CD4-positive, alpha-beta T cell (primary cell): ENCODE results near the gene SF3B2. TPM values are rescaled to one million over a fixed set of nuclear protein-coding genes. Genes with fewer than 3 reads are reported as not detected.
A peak's percentile ranks its signal among the peaks of the same experiment; 100 is the strongest.

ENCODE experiments used
- ATAC-seq: fragments of 200-7000 bp; cut with Tn5 transposase; one replicate; pipeline ENCODE4 v1.10.0; 2022; ENCODE audit warnings: mild to moderate bottlenecking; ENCODE audit not compliant: poor library complexity
- CTCF ChIA-PET: fragments of 350-600 bp; sonication (Branson Sonifier 250); formaldehyde crosslinking; loops from one replicate; lab custom pipeline; 2021; ENCODE audit warnings: antibody characterized with exemption, inconsistent platforms; lab: Charles Lee
- POLR2A ChIA-PET: fragments of 350-600 bp; sonication (Branson Sonifier 250); formaldehyde crosslinking; loops from one replicate; lab custom pipeline; 2021; ENCODE audit warnings: antibody characterized with exemption, inconsistent platforms; lab: Charles Lee
- DNase-seq, 14 experiments: peaks; one replicate each; pipeline ENCODE4 v3.0.0-alpha.2; 2013 to 2020; ENCODE audit warnings: mixed read lengths in 2 of 14
- H3K27ac ChIP-seq, 2 donors: one replicate each; pipeline versions ENCODE4 v1.5.1 to v1.7.0; 2013; ENCODE audit warnings: low read length in 2 of 2, low read depth in 1 of 2, mild to moderate bottlenecking in 1 of 2
- H3K27me3 ChIP-seq, 2 experiments: 1 replicate in 1 of 2; 2 replicates in 1 of 2; pipeline versions ENCODE4 v1.6.1 to v1.7.0; 2013; ENCODE audit warnings: low read length in 2 of 2, control low read depth in 1 of 2, mild to moderate bottlenecking in 1 of 2, moderate library complexity in 1 of 2; ENCODE audit not compliant: insufficient read depth in 2 of 2, control insufficient read depth in 1 of 2
- H3K36me3 ChIP-seq: one replicate; pipeline ENCODE4 v1.6.1; 2013; ENCODE audit warnings: low read length, control low read depth; ENCODE audit not compliant: insufficient read depth
- H3K4me1 ChIP-seq: one replicate; pipeline ENCODE4 v1.6.1; 2013; ENCODE audit warnings: low read length, control low read depth; ENCODE audit not compliant: insufficient read depth
- H3K4me3 ChIP-seq: one replicate; pipeline ENCODE4 v1.5.1; 2013; ENCODE audit warnings: mild to moderate bottlenecking, low read length, moderate library complexity
- H3K9me3 ChIP-seq, 2 experiments: 1 replicate in 1 of 2; 2 replicates in 1 of 2; pipeline versions ENCODE4 v1.6.1 to v1.7.0; 2013; ENCODE audit warnings: low read length in 2 of 2, mild to moderate bottlenecking in 2 of 2, control low read depth in 1 of 2, moderate library complexity in 1 of 2; ENCODE audit not compliant: control insufficient read depth in 1 of 2, insufficient read depth in 1 of 2
- H3K27ac Mint-ChIP-seq: one replicate; pipeline ENCODE4 v1.8.0; 2020; ENCODE audit warnings: mixed read lengths
- H3K27me3 Mint-ChIP-seq: one replicate; pipeline ENCODE4 v1.8.0; 2021; ENCODE audit warnings: mixed read lengths
- H3K36me3 Mint-ChIP-seq: one replicate; pipeline ENCODE4 v1.8.0; 2021; ENCODE audit warnings: low read depth, mixed read lengths
- H3K4me1 Mint-ChIP-seq: one replicate; pipeline ENCODE4 v1.8.0; 2021; ENCODE audit warnings: low read depth, mixed read lengths
- H3K4me3 Mint-ChIP-seq: one replicate; pipeline ENCODE4 v1.8.0; 2020; ENCODE audit warnings: mild to moderate bottlenecking, mixed read lengths
- H3K9me3 Mint-ChIP-seq: one replicate; pipeline ENCODE4 v1.8.0; 2020; ENCODE audit warnings: mixed read lengths
- CTCF ChIP-seq: fragments of 200-600 bp; IDR thresholded peaks from one replicate; pipeline ENCODE4 v1.8.0; 2022; ENCODE audit warnings: antibody characterized with exemption, mild to moderate bottlenecking
- intact Hi-C, 2 experiments: fragments of 100-400 bp; cut with DNase I in 1 of 2; cut with micrococcal nuclease in 1 of 2; formaldehyde crosslinking; loops; one replicate each; pipeline versions ENCODE4 v1.15.1 to v1.9.0; 2023 to 2025; cut with DNase I, micrococcal nuclease
- total RNA-seq, 174 experiments: library from RNA in 2 of 174; stranded (reverse) in 2 of 174; gene quantifications; one replicate each; pipeline ENCODE4 v1.2.3 and lab custom pipeline; 2021 to 2026

Gene SF3B2
- total RNA-seq, 2 experiments from 2014 or later = 182 to 196 TPM

GRCh38 chr11:66037327-66037726 lies 14.8 kb upstream of the SF3B2 start:
- no peak for DNase-seq
- Mint-ChIP-seq H3K27ac (no peak overlapping the region), H3K4me3 (no peak overlapping the region), H3K36me3 (no peaks in the 10 kb centered on the region), H3K9me3 (no peaks in the 10 kb centered on the region), H3K4me1 (no peaks in the 10 kb centered on the region), H3K27me3 (peaks cover 6% of the 10 kb centered on the region)
- Histone ChIP-seq H3K4me1 (no peaks in the 10 kb centered on the region), H3K36me3 (no peaks in the 10 kb centered on the region), H3K27me3 (peaks cover 0 to 6% of the 10 kb centered on the region in 2 experiments), H3K4me3 (no peak overlapping the region), H3K9me3 (no peaks in the 10 kb centered on the region), H3K27ac (no peak overlapping the region)
- ATAC-seq = no peak
- intact Hi-C loops = no loop called here
- POLR2A ChIA-PET = no interaction called here
- CTCF ChIA-PET = no interaction called here
- TF ChIP-seq CTCF = no peak

GRCh38 chr11:66039765-66040164 lies 12.4 kb upstream of the SF3B2 start:
- H3K4me1 ChIP-seq = peaks cover 3% of the 10 kb centered on the region
- DNase-seq (no peak), ATAC-seq (no peak)
- peaks cover 0 to 6% of the 10 kb centered on the region in 2 experiments for H3K27me3 ChIP-seq
- no peaks in the 10 kb centered on the region for H3K36me3 ChIP-seq
- no peak overlapping the region for H3K4me3 ChIP-seq
- no peak overlapping the region for H3K4me3 Mint-ChIP-seq
- no peaks in the 10 kb centered on the region for H3K36me3 Mint-ChIP-seq
- H3K27ac Mint-ChIP-seq = no peak overlapping the region
- ChIA-PET CTCF (no interaction called here), POLR2A (no interaction called here)
- intact Hi-C loops = loop anchor here in 1 of 2 experiments (10.0 kb wide), 1 partner anchor 325 kb away; the partner anchor contains the start of gene KAT5
- TF ChIP-seq CTCF = no peak
- no peak overlapping the region for H3K27ac ChIP-seq
- no peaks in the 10 kb centered on the region for H3K9me3 Mint-ChIP-seq
- peaks cover 4% of the 10 kb centered on the region for H3K4me1 Mint-ChIP-seq
- H3K9me3 ChIP-seq = no peaks in the 10 kb centered on the region
- peaks cover 3% of the 10 kb centered on the region for H3K27me3 Mint-ChIP-seq

GRCh38 chr11:66042227-66042995 lies 9.8 kb upstream of the SF3B2 start:
- POLR2A ChIA-PET = no interaction called here
- Mint-ChIP-seq H3K4me1 (peaks cover 11% of the 10 kb centered on the region), H3K9me3 (no peaks in the 10 kb centered on the region), H3K27me3 (no peaks in the 10 kb centered on the region), H3K36me3 (no peaks in the 10 kb centered on the region), H3K27ac (no peak overlapping the region), H3K4me3 (no peak overlapping the region)
- no peak for TF ChIP-seq CTCF
- Histone ChIP-seq H3K4me1 (peaks cover 13% of the 10 kb centered on the region), H3K27me3 (no peaks in the 10 kb centered on the region), H3K4me3 (no peak overlapping the region), H3K27ac (no peak overlapping the region), H3K9me3 (no peaks in the 10 kb centered on the region), H3K36me3 (no peaks in the 10 kb centered on the region)
- CTCF ChIA-PET = no interaction called here
- intact Hi-C loops = loop anchor here in 1 of 2 experiments (10.0 kb wide), 1 partner anchor 328 kb away; the partner anchor contains the start of gene KAT5
- peak in 1 of 14 experiments; percentile 31 for DNase-seq
- ATAC-seq = no peak
